SU-DHL-6 (cell line): ENCODE results near the gene EXOC2.

Source experiments
- H2AFZ ChIP-seq: fragments of 200-600 bp; sonication (generic); 2 replicates; pipeline ENCODE4 v1.6.1; 2014; ENCODE audit warnings: low read depth, mild to moderate bottlenecking, moderate library complexity, mixed read lengths, antibody characterized with exemption, low read length; ENCODE audit not compliant: severe bottlenecking
- H3F3A ChIP-seq: fragments of 200-600 bp; shearing (Covaris generic); 2 replicates; pipeline ENCODE4 v1.6.0; 2016; ENCODE audit warnings: antibody characterized with exemption, mild to moderate bottlenecking; ENCODE audit not compliant: insufficient read depth
- H3K27ac ChIP-seq: fragments of 200-600 bp; sonication (generic); 2 replicates; pipeline ENCODE4 v1.5.1; 2016; ENCODE audit warnings: low read depth, mild to moderate bottlenecking, low read length, moderate library complexity, mixed read lengths
- H3K27me3 ChIP-seq: fragments of 200-600 bp; sonication (generic), shearing (Covaris generic); 2 replicates; pipeline ENCODE4 v1.6.0; 2014; ENCODE audit warnings: mild to moderate bottlenecking, low read length
- H3K36me3 ChIP-seq: fragments of 200-600 bp; sonication (generic); 2 replicates; pipeline ENCODE4 v1.6.1; 2014; ENCODE audit warnings: mild to moderate bottlenecking, low read length, mixed read lengths
- H3K4me2 ChIP-seq: fragments of 300-600, 200-600 bp; shearing (Covaris generic), sonication (generic); 2 replicates; pipeline ENCODE4 v1.6.0; 2014; ENCODE audit warnings: low read length, low read depth, mild to moderate bottlenecking; ENCODE audit not compliant: poor library complexity, severe bottlenecking
- H3K4me3 ChIP-seq: fragments of 200-600 bp; sonication (generic); 2 replicates; pipeline ENCODE4 v1.5.1; 2014; ENCODE audit warnings: antibody characterized with exemption, low read length, mild to moderate bottlenecking, mixed read lengths; ENCODE audit not compliant: insufficient read depth, poor library complexity, severe bottlenecking
- H3K79me2 ChIP-seq: fragments of 200-600 bp; sonication (generic); 2 replicates; pipeline ENCODE4 v1.6.1; 2014; ENCODE audit warnings: mild to moderate bottlenecking, low read length, moderate library complexity; ENCODE audit not compliant: insufficient read depth
- H3K9ac ChIP-seq: fragments of 200-600 bp; sonication (generic); 2 replicates; pipeline ENCODE4 v1.7.0; 2014; ENCODE audit warnings: mild to moderate bottlenecking, low read length
- H3K9me2 ChIP-seq: fragments of 200-600 bp; sonication (generic); replicated peaks from 2 replicates; pipeline ENCODE4 v1.6.1; 2014; ENCODE audit warnings: low read length; ENCODE audit not compliant: insufficient read depth
- H3K9me3 ChIP-seq: fragments of 200-600 bp; sonication (generic); 2 replicates; pipeline ENCODE4 v1.6.1; 2014; ENCODE audit warnings: low read length, mixed read lengths; ENCODE audit not compliant: insufficient read depth
- H4K20me1 ChIP-seq: fragments of 200-600 bp; sonication (generic); 2 replicates; pipeline ENCODE4 v1.6.1; 2014; ENCODE audit warnings: low read depth, mild to moderate bottlenecking, antibody characterized with exemption, low read length, moderate library complexity, mixed read lengths
- CTCF ChIP-seq: fragments of 200-600 bp; sonication (generic); IDR thresholded peaks from one replicate; pipeline ENCODE4 v1.5.1; 2017; ENCODE audit warnings: antibody characterized with exemption, mild to moderate bottlenecking, low read length, moderate library complexity; ENCODE audit not compliant: insufficient read depth, poor library complexity, severe bottlenecking
- EZH2phosphoT487 ChIP-seq: fragments of 200-600 bp; sonication (generic), shearing (Covaris generic); conservative IDR thresholded peaks from 2 replicates; pipeline ENCODE4 v1.6.1; 2018; ENCODE audit warnings: mild to moderate bottlenecking, antibody characterized with exemption, low read length, moderate library complexity, mixed read lengths

Gene EXOC2

GRCh38 chr6:650098-650497 is 42.8 kb downstream of the EXOC2 start:
- Histone ChIP-seq H3K27ac (no peak overlapping the region), H3K9me3 (no peaks in the 10 kb centered on the region), H3K4me2 (no peak overlapping the region), H3F3A (no peaks in the 10 kb centered on the region), H3K4me3 (no peak overlapping the region), H3K36me3 (no peaks in the 10 kb centered on the region), H3K9me2 (no peaks in the 10 kb centered on the region), H4K20me1 (peaks cover 31% of the 10 kb centered on the region), H2AFZ (no peak overlapping the region), H3K9ac (no peak overlapping the region), H3K79me2 (no peaks in the 10 kb centered on the region), H3K27me3 (no peaks in the 10 kb centered on the region)
- TF ChIP-seq CTCF (no peak), EZH2phosphoT487 (no peak)

- no peaks in the 10 kb centered on the region for H3F3A ChIP-seq
- H3K36me3 ChIP-seq = no peaks in the 10 kb centered on the region
- no peaks in the 10 kb centered on the region for H3K27me3 ChIP-seq
- no peak overlapping the region for H3K27ac ChIP-seq
- H3K9ac ChIP-seq = no peak overlapping the region
- no peak overlapping the region for H2AFZ ChIP-seq
- no peaks in the 10 kb centered on the region for H3K9me3 ChIP-seq
- H4K20me1 ChIP-seq = peaks cover 45% of the 10 kb centered on the region
- H3K4me2 ChIP-seq = no peak overlapping the region
- peaks cover 5% of the 10 kb centered on the region; the same call in 1 of the 2 replicates for H3K79me2 ChIP-seq
- TF ChIP-seq CTCF = no peak
- TF ChIP-seq EZH2phosphoT487 = no peak
- H3K9me2 ChIP-seq = no peaks in the 10 kb centered on the region
- no peak overlapping the region for H3K4me3 ChIP-seq
Measured at GRCh38 chr6:642805-643204, 50.1 kb downstream of the EXOC2 start.

- Histone ChIP-seq H3K36me3 (no peaks in the 10 kb centered on the region), H3K9me2 (no peaks in the 10 kb centered on the region), H3K4me3 (no peak overlapping the region), H3K4me2 (no peak overlapping the region), H3K9me3 (no peaks in the 10 kb centered on the region), H3K79me2 (peaks cover 5% of the 10 kb centered on the region; the same call in 1 of the 2 replicates), H3K27ac (no peak overlapping the region), H4K20me1 (peaks cover 33% of the 10 kb centered on the region), H3K9ac (no peak overlapping the region), H2AFZ (no peak overlapping the region), H3K27me3 (no peaks in the 10 kb centered on the region), H3F3A (no peaks in the 10 kb centered on the region)
- TF ChIP-seq EZH2phosphoT487 = no peak
- no peak for TF ChIP-seq CTCF
Measured at GRCh38 chr6:641225-641985, 51.5 kb downstream of the EXOC2 start.
